ENCODE data around the gene DCST2.

DNA sequence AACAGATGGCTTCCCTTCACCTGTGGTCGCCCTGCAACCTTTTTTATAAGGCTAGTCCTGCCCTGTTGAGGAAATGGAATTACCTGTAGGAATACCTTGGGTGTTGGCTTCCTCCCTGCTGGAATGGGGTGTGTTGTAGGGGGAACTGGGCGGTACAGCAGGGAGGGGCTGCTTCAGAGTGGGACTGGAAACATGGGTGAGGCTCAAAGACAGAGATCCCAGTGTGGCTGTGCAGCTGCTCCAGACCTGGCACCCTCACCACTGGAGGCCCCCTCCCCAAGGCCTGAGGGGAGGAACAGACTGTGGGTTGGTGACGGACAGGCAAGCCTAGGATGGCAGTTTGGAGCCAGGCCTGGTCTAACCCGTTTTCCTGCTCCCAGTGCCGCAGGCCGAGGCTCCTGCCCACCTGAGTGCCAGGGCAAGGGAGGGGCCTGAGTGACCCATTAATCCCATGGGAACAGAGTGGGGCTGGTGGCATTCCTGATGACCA is 49.5 kb upstream of the DCST2 start:
- TF ChIP-seq, protein P1, sequence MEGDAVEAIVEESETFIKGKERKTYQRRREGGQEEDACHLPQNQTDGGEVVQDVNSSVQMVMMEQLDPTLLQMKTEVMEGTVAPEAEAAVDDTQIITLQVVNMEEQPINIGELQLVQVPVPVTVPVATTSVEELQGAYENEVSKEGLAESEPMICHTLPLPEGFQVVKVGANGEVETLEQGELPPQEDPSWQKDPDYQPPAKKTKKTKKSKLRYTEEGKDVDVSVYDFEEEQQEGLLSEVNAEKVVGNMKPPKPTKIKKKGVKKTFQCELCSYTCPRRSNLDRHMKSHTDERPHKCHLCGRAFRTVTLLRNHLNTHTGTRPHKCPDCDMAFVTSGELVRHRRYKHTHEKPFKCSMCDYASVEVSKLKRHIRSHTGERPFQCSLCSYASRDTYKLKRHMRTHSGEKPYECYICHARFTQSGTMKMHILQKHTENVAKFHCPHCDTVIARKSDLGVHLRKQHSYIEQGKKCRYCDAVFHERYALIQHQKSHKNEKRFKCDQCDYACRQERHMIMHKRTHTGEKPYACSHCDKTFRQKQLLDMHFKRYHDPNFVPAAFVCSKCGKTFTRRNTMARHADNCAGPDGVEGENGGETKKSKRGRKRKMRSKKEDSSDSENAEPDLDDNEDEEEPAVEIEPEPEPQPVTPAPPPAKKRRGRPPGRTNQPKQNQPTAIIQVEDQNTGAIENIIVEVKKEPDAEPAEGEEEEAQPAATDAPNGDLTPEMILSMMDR (IDR thresholded peaks at IDR 0.05; ENCODE audit: insufficient read depth, low read length, poor library complexity, severe bottlenecking): no peak
- no peak for TF ChIP-seq EZH2phosphoT487 (conservative IDR thresholded peaks at IDR 0.05; ENCODE audit: low read length)

Data from SU-DHL-6 (cell line).